OCI-LY7 (cell line): ENCODE results near the gene MALRD1. TPM values are rescaled to one million over a fixed set of nuclear protein-coding genes. Genes with fewer than 3 reads are reported as not detected.

ENCODE experiments used
- BruUV-seq: library from RNA; stranded (reverse); fragments of 400-500 nt; replicated peaks from 2 replicates; lab custom pipeline; 2021; lab: Mats Ljungman, UMichigan
- CTCF ChIA-PET: fragments of 300-600 bp; sonication (Branson Sonifier 250); formaldehyde crosslinking; loops from one replicate; lab custom pipeline; 2022; ENCODE audit warnings: antibody characterized with exemption; ENCODE audit not compliant: unreplicated experiment; lab: Charles Lee
- POLR2A ChIA-PET: fragments of 300-600 bp; sonication (Branson Sonifier 250); formaldehyde crosslinking; loops from one replicate; lab custom pipeline; 2022; ENCODE audit warnings: antibody characterized with exemption; lab: Charles Lee
- DNase-seq: peaks from one replicate; pipeline ENCODE4 v3.0.0-alpha.2; 2015; ENCODE audit warnings: low spot score
- H2AFZ ChIP-seq: fragments of 200-600 bp; sonication (generic), shearing (Covaris generic); 2 replicates; pipeline ENCODE4 v1.6.1; 2014; ENCODE audit warnings: mild to moderate bottlenecking, antibody characterized with exemption, low read length, moderate library complexity
- H3K27ac ChIP-seq: fragments of 200-600 bp; sonication (generic); 2 replicates; pipeline ENCODE4 v1.5.1; 2014; ENCODE audit warnings: mixed run types, low read depth, mild to moderate bottlenecking, moderate library complexity, low read length, inconsistent platforms; ENCODE audit not compliant: poor library complexity, severe bottlenecking
- H3K36me3 ChIP-seq: fragments of 200-600 bp; sonication (generic); 2 replicates; pipeline ENCODE4 v1.6.1; 2014; ENCODE audit warnings: mild to moderate bottlenecking, antibody characterized with exemption, low read length, moderate library complexity, mixed read lengths; ENCODE audit not compliant: insufficient read depth
- H3K4me1 ChIP-seq: fragments of 200-600 bp; sonication (generic); 2 replicates; pipeline ENCODE4 v1.5.1; 2014; ENCODE audit warnings: mild to moderate bottlenecking, low read length; ENCODE audit not compliant: insufficient read depth, poor library complexity, severe bottlenecking
- H3K4me2 ChIP-seq: fragments of 200-600 bp; sonication (generic); 2 replicates; pipeline ENCODE4 v1.6.1; 2014; ENCODE audit warnings: mild to moderate bottlenecking, low read length
- H3K4me3 ChIP-seq: fragments of 200-600 bp; sonication (generic); 2 replicates; pipeline ENCODE4 v1.5.1; 2014; ENCODE audit warnings: mild to moderate bottlenecking, low read depth, low read length; ENCODE audit not compliant: poor library complexity, severe bottlenecking
- H3K79me2 ChIP-seq: fragments of 200-600 bp; sonication (generic); 2 replicates; pipeline ENCODE4 v1.6.1; 2016; ENCODE audit warnings: low read depth, mild to moderate bottlenecking, low read length, moderate library complexity, mixed read lengths; ENCODE audit not compliant: insufficient read depth
- H3K9me2 ChIP-seq: fragments of 200-600 bp; sonication (generic); 2 replicates; pipeline ENCODE4 v1.6.1; 2016; ENCODE audit warnings: mild to moderate bottlenecking, low read length, mixed read lengths; ENCODE audit not compliant: insufficient read depth
- H3K9me3 ChIP-seq: fragments of 200-600 bp; sonication (generic); 2 replicates; pipeline ENCODE4 v1.6.1; 2014; ENCODE audit warnings: mild to moderate bottlenecking, mixed run types, low read length, mixed read lengths
- H4K20me1 ChIP-seq: fragments of 200-600 bp; sonication (generic); 2 replicates; pipeline ENCODE4 v1.6.1; 2014; ENCODE audit warnings: mild to moderate bottlenecking, antibody characterized with exemption, low read length, moderate library complexity, mixed read lengths; ENCODE audit not compliant: insufficient read depth
- EZH2phosphoT487 ChIP-seq: fragments of 200-600 bp; sonication (generic); IDR thresholded peaks from 2 replicates; pipeline ENCODE4 v1.6.1; 2018; ENCODE audit warnings: low read depth, borderline replicate concordance, mild to moderate bottlenecking, mixed run types, antibody characterized with exemption, low read length, moderate library complexity, mixed read lengths
- intact Hi-C: fragments of 100-400 bp; cut with micrococcal nuclease; formaldehyde crosslinking; loops from one replicate; pipeline ENCODE4 v1.10.0; 2022; ENCODE audit not compliant: unreplicated experiment
- total RNA-seq, 2 experiments: library from RNA; depleted of rRNA in 1 of 2; stranded (reverse); fragments of >200 nt in 1 of 2; shearing (Covaris generic) in 1 of 2; gene quantifications; 2 replicates each; pipeline ENCODE4 v1.2.3, GENCODE V29; 2014 to 2022
- TF ChIP-seq, protein P1 (sequence below): fragments of 200-600 bp; sonication (generic); conservative IDR thresholded peaks from 2 replicates; pipeline ENCODE4 v1.5.1; 2014; ENCODE audit warnings: mild to moderate bottlenecking, antibody characterized with exemption, low read length, moderate library complexity, mixed read lengths

The MALRD1 gene
- total RNA-seq, 2 experiments from 2014 or later = not detected

DNA sequence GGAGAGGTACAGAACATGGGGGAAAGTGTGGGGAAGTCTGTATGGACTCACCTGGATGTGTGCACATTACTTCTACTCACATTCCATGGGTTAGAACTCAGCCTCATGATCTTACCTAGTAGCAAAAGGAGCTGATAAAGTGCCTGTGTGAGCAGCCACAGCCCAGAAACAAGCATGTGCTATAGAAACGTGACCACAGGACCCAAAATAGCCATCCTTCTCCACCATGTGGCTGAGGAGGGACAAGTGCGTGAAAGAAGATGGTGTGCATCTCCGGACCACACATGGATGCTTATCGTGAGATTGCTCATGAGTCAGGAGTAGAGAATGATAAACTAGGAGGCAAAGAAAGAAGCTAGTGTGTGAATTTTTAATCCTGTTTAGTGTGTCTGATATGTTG is 431.3 kb downstream of the MALRD1 start:
- no TSS peak for BruUV-seq
- Histone ChIP-seq H3K9me3 (no peaks in the 10 kb centered on the region; the same call in 1 of the 2 replicates), H4K20me1 (no peaks in the 10 kb centered on the region), H3K9me2 (no peaks in the 10 kb centered on the region), H2AFZ (no peak overlapping the region), H3K4me3 (no peak overlapping the region), H3K4me1 (no peaks in the 10 kb centered on the region), H3K27ac (no peak overlapping the region), H3K4me2 (no peak overlapping the region), H3K79me2 (no peaks in the 10 kb centered on the region), H3K36me3 (no peaks in the 10 kb centered on the region)
- no peak for TF ChIP-seq EZH2phosphoT487
- CTCF ChIA-PET = no interaction called here
- POLR2A ChIA-PET = no interaction called here
- intact Hi-C loops = no loop called here
- DNase-seq = no peak

DNA sequence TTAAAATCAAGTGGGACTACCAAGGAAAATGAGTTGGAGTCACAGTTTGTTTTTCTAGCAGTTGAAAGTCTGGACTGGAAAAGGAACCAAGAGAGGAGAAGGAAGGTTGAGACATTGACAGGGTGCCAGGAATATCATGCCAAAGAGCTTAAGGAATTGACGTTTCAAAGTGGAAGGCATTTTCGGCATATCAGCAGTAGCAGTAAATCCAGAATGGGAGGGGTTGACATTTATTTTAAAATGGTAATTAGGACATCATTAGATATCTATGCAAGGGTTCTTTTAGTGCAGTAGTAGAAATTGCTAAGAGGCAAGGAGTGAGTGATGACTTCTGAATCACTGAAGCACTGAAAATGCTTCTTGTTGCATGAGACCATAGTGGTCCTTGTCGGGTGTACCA is 431.8 kb downstream of the MALRD1 start:
- Histone ChIP-seq H3K36me3 (no peaks in the 10 kb centered on the region), H3K27ac (no peak overlapping the region), H4K20me1 (no peaks in the 10 kb centered on the region), H3K4me2 (no peak overlapping the region), H3K4me1 (no peaks in the 10 kb centered on the region), H3K9me2 (no peaks in the 10 kb centered on the region), H3K9me3 (no peaks in the 10 kb centered on the region; the same call in 1 of the 2 replicates), H3K79me2 (no peaks in the 10 kb centered on the region), H3K4me3 (no peak overlapping the region), H2AFZ (no peak overlapping the region)
- ChIA-PET CTCF (no interaction called here), POLR2A (no interaction called here)
- no peak for DNase-seq
- intact Hi-C loops = no loop called here
- no TSS peak for BruUV-seq
- TF ChIP-seq, protein P1, sequence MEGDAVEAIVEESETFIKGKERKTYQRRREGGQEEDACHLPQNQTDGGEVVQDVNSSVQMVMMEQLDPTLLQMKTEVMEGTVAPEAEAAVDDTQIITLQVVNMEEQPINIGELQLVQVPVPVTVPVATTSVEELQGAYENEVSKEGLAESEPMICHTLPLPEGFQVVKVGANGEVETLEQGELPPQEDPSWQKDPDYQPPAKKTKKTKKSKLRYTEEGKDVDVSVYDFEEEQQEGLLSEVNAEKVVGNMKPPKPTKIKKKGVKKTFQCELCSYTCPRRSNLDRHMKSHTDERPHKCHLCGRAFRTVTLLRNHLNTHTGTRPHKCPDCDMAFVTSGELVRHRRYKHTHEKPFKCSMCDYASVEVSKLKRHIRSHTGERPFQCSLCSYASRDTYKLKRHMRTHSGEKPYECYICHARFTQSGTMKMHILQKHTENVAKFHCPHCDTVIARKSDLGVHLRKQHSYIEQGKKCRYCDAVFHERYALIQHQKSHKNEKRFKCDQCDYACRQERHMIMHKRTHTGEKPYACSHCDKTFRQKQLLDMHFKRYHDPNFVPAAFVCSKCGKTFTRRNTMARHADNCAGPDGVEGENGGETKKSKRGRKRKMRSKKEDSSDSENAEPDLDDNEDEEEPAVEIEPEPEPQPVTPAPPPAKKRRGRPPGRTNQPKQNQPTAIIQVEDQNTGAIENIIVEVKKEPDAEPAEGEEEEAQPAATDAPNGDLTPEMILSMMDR = no peak
- TF ChIP-seq EZH2phosphoT487 = no peak

DNA sequence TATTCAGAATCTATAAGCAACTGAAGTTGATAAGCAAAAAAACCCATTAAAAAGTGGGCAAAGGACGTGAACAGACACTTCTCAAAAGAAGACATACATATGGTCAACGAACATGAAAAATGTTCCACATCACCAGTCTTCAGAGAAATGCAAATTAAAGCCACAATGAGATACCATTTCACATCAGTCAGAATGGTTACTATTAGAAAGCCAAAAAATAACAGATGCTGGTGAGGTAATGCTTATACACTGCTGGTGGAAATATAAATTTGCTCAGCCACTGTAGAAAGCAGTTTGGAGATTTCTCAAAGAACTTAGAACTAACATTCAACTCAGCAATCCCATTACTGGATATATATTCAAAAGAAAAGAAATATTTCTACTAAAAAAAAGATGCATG is 434.8 kb downstream of the MALRD1 start:
- Histone ChIP-seq H3K4me2 (no peak overlapping the region), H4K20me1 (no peaks in the 10 kb centered on the region), H3K9me3 (no peaks in the 10 kb centered on the region; the same call in 1 of the 2 replicates), H3K79me2 (no peaks in the 10 kb centered on the region), H3K9me2 (no peaks in the 10 kb centered on the region), H3K4me1 (no peaks in the 10 kb centered on the region), H3K27ac (no peak overlapping the region), H3K36me3 (no peaks in the 10 kb centered on the region), H3K4me3 (no peak overlapping the region), H2AFZ (no peak overlapping the region)
- BruUV-seq = no TSS peak
- intact Hi-C loops = no loop called here
- CTCF ChIA-PET = no interaction called here
- POLR2A ChIA-PET = interaction anchor here (0.6 to 0.7 kb wide), 3 partner anchors 13 to 80 kb away, joined by 3 to 4 read pairs (median 3); no protein-coding TSS in a partner anchor
- DNase-seq = no peak
- no peak for TF ChIP-seq EZH2phosphoT487
- TF ChIP-seq, protein P1 = no peak
